Esophagus squamous epithelium (tissue), 5 donors: ENCODE results near the gene RBM47. TPM values are rescaled to one million over a fixed set of nuclear protein-coding genes. Genes with fewer than 3 reads are reported as not detected.

Experiments
- DNase-seq: peaks from one replicate; lab custom pipeline; 2025; lab: John Stamatoyannopoulos, UW
- H3K27ac ChIP-seq, 4 donors: fragments of 200-600 bp; sonication (generic); one replicate each; pipeline ENCODE4 v1.5.1; 2016 to 2019; ENCODE audit warnings: mild to moderate bottlenecking in 1 of 4
- H3K27me3 ChIP-seq, 4 donors: fragments of 200-600 bp; sonication (generic); 1 replicate in 3 of 4; 2 replicates in 1 of 4; pipeline versions ENCODE4 v1.5.1 to v1.6.0; 2017 to 2021; ENCODE audit warnings: antibody characterized with exemption in 1 of 4
- H3K36me3 ChIP-seq, 3 donors: fragments of 200-600 bp; sonication (generic); one replicate each; pipeline ENCODE4 v1.5.1; 2016 to 2019
- H3K4me1 ChIP-seq, 3 donors: fragments of 200-600 bp; sonication (generic); one replicate each; pipeline ENCODE4 v1.5.1; 2017 to 2019
- H3K4me3 ChIP-seq, 4 donors: fragments of 200-600 bp; sonication (generic); 1 replicate in 3 of 4; 2 replicates in 1 of 4; pipeline ENCODE4 v1.5.1; 2016 to 2019; ENCODE audit warnings: mild to moderate bottlenecking in 2 of 4, moderate library complexity in 1 of 4
- H3K9me3 ChIP-seq, 3 donors: fragments of 200-600 bp; sonication (generic); one replicate each; pipeline ENCODE4 v1.5.1; 2016 to 2019
- POLR2A ChIP-seq, 4 donors: fragments of 450-650 bp; IDR thresholded peaks; one replicate each; pipeline ENCODE4 v1.6.1; 2017; ENCODE audit warnings: antibody characterized with exemption in 4 of 4, mild to moderate bottlenecking in 4 of 4, moderate library complexity in 3 of 4
- WGBS, 2 donors: methylation state at CpG; one replicate each; pipeline ENCODE4 v1.1.5; 2018; 5-methylcytosine and 5-hydroxymethylcytosine counted together
- intact Hi-C: fragments of 100-400 bp; cut with DNase I; formaldehyde crosslinking; loops from one replicate; pipeline ENCODE4 v1.15.0; 2022
- total RNA-seq, 4 donors: library from RNA; depleted of rRNA; stranded (reverse); fragments of >200 nt; gene quantifications; one replicate each; pipeline ENCODE4 v1.1.0, GENCODE V29; 2016
- TF ChIP-seq, protein P1 (sequence below), 6 experiments: fragments of 450-650 bp in 4 of 6; fragments of 200-600 bp in 2 of 6; sonication (generic) in 2 of 6; IDR thresholded peaks; one replicate each; pipeline ENCODE4 v1.5.1; 2016 to 2019; ENCODE audit warnings: antibody characterized with exemption in 6 of 6, mild to moderate bottlenecking in 4 of 6, moderate library complexity in 4 of 6
- donor health status: DM: yes; HTN: yes; CAD: no.

RBM47 gene
- total RNA-seq, 4 donors from 2014 or later, result 94.6 to 197 (median 125) TPM

DNA sequence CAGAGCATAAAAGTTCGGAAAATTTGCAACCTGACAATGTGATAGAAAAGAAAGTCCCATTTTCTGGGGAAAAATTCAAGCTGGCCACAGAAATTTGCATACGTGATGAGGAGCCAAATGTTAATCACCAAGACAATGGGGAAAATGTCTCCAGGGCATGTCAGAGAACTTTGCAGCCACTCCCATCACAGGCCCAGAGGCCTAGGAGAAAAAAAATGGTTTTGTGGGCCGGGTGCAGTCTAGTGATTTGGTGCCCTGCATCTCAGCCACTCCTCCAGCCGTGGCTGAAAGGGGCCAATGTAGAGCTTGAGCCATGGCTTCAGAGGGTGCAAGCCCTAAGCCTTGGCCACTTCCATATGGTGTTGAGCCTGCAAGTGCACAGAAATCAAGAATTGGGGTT is 223.3 kb downstream of the RBM47 start:
- Histone ChIP-seq H3K36me3 (no peaks in the 10 kb centered on the region), H3K27ac (peak overlapping the region in 2 of 4 donors; percentile 88 to 93), H3K9me3 (no peaks in the 10 kb centered on the region), H3K4me1 (peaks cover 0 to 47% (median 20%) of the 10 kb centered on the region in 3 donors), H3K27me3 (no peaks in the 10 kb centered on the region), H3K4me3 (no peak overlapping the region)
- no peak for DNase-seq
- TF ChIP-seq POLR2A (IDR thresholded peaks at IDR 0.05), result no peak
- TF ChIP-seq, protein P1, sequence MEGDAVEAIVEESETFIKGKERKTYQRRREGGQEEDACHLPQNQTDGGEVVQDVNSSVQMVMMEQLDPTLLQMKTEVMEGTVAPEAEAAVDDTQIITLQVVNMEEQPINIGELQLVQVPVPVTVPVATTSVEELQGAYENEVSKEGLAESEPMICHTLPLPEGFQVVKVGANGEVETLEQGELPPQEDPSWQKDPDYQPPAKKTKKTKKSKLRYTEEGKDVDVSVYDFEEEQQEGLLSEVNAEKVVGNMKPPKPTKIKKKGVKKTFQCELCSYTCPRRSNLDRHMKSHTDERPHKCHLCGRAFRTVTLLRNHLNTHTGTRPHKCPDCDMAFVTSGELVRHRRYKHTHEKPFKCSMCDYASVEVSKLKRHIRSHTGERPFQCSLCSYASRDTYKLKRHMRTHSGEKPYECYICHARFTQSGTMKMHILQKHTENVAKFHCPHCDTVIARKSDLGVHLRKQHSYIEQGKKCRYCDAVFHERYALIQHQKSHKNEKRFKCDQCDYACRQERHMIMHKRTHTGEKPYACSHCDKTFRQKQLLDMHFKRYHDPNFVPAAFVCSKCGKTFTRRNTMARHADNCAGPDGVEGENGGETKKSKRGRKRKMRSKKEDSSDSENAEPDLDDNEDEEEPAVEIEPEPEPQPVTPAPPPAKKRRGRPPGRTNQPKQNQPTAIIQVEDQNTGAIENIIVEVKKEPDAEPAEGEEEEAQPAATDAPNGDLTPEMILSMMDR (IDR thresholded peaks at IDR 0.05), result no peak
- intact Hi-C loops, result no loop called here
- WGBS, 2 donors, result 45 to 76% methylated on average over 2 to 4 of the region's 4 CpGs

DNA sequence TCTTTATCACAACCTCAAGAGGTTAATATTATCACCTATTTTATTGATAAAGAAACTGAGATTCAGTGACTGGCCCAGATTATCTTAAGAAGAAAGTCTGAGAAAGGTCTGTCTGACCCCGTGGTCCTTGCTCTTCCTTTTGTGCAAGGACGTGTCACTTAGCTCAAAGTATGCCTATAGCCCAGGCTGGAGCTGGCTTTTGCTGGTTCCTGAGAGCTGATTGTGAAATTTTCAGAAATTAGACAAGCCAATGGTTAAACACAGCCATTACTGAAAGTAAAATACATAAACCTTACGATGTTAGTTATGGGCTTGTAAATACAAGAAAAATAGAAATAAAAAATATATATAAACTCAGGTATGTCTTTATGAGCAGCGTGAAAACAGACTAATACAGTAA is 224.5 kb downstream of the RBM47 start:
- H3K9me3 ChIP-seq, result no peaks in the 10 kb centered on the region
- WGBS, 2 donors, result 66 to 79% methylated on average over 4 of the region's 4 CpGs
- no peak for DNase-seq
- intact Hi-C loops, result no loop called here
- H3K36me3 ChIP-seq, result no peaks in the 10 kb centered on the region
- no peaks in the 10 kb centered on the region for H3K27me3 ChIP-seq
- TF ChIP-seq, protein P1 (IDR thresholded peaks at IDR 0.05), result no peak
- no peak for TF ChIP-seq POLR2A (IDR thresholded peaks at IDR 0.05)
- H3K27ac ChIP-seq, result peak overlapping the region; percentile 84 to 93 (median 86)
- H3K4me3 ChIP-seq, result no peak overlapping the region
- H3K4me1 ChIP-seq, result peaks cover 0 to 47% (median 20%) of the 10 kb centered on the region in 3 donors

DNA sequence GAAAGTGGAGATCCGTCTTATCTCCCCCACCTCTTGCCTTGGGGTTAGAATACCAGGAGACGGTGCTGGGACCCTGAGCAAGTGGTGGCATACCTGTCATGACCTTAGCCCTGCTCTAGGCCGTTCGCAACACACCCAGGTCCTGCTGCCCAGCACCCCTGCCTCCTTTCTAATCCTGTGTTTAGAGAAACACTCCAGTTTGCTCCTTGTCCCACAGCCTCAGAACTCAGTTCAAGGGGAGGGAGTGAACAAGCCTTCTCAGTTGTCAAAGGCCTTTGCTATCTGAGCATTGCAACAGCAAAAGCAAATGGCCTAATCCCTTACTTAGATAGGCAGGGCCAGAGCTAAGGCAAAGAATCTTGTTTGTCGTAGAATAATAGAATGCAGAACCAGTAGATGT is 226.6 kb downstream of the RBM47 start:
- DNase-seq, result no peak
- no peaks in the 10 kb centered on the region for H3K9me3 ChIP-seq
- 68 to 83% methylated on average over 5 of the region's 5 CpGs for WGBS, 2 donors
- peaks cover 5 to 55% (median 20%) of the 10 kb centered on the region in 3 donors for H3K4me1 ChIP-seq
- H3K27ac ChIP-seq, result peak overlapping the region; percentile 21 to 93 (median 86)
- intact Hi-C loops, result no loop called here
- H3K36me3 ChIP-seq, result no peaks in the 10 kb centered on the region
- TF ChIP-seq, protein P1 (IDR thresholded peaks at IDR 0.05), result no peak
- no peak for TF ChIP-seq POLR2A (IDR thresholded peaks at IDR 0.05)
- no peaks in the 10 kb centered on the region for H3K27me3 ChIP-seq
- H3K4me3 ChIP-seq, result no peak overlapping the region

DNA sequence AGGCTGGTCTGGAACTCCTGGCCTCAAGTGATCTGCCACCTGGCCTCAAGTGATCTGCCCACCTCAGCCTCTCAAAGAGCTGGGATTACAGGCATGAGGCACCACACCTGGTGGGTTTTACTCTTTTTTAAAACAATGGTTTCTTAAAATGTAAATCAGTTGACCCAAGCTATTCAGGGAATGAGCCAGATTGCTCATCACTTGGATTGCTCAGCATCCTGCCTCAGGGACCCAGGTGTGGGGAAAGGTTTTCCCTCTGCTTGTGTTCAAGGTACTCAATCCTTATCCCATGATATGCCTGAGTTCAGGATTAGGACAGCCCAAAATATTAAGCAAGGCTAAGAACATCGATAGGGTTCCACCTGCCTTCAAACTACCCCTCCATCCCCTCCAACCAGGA is 227.1 kb downstream of the RBM47 start:
- peaks cover 5 to 55% (median 20%) of the 10 kb centered on the region in 3 donors for H3K4me1 ChIP-seq
- H3K9me3 ChIP-seq, result no peaks in the 10 kb centered on the region
- no peaks in the 10 kb centered on the region for H3K27me3 ChIP-seq
- WGBS, 2 donors, result 38 to 50% methylated on average over 1 of the region's 1 CpG
- intact Hi-C loops, result no loop called here
- DNase-seq, result no peak
- TF ChIP-seq POLR2A (IDR thresholded peaks at IDR 0.05), result no peak
- TF ChIP-seq, protein P1 (IDR thresholded peaks at IDR 0.05), result no peak
- peak overlapping the region in 3 of 4 donors; percentile 21 to 93 (median 88) for H3K27ac ChIP-seq
- no peak overlapping the region for H3K4me3 ChIP-seq
- no peaks in the 10 kb centered on the region for H3K36me3 ChIP-seq

DNA sequence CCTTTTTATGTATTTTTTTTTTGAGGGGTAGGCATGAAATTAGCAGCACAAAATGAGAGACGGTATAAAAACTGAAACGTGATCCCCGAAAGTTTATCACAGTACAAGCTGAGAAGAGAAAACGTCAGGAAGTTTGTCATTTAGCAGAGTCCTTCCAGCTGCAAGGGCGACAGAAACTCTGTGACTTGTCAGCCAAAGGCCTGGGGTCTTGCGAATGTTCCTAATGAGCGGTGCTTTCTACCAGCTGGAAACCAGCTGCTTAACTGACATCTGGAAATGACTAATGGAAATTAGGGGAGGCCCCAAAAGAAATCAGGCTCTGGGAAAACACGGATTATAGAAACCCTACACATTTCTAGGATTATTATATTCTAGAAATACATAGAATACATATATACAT is 228.0 kb downstream of the RBM47 start:
- Histone ChIP-seq H3K4me1 (peaks cover 6 to 59% (median 22%) of the 10 kb centered on the region in 3 donors), H3K27me3 (no peaks in the 10 kb centered on the region), H3K4me3 (no peak overlapping the region), H3K36me3 (no peaks in the 10 kb centered on the region), H3K27ac (no peak overlapping the region), H3K9me3 (no peaks in the 10 kb centered on the region)
- DNase-seq, result no peak
- TF ChIP-seq POLR2A (IDR thresholded peaks at IDR 0.05), result no peak
- TF ChIP-seq, protein P1 (IDR thresholded peaks at IDR 0.05), result no peak
- WGBS, 2 donors, result 67 to 87% methylated on average over 8 of the region's 8 CpGs
- intact Hi-C loops, result no loop called here
